ENCODE data around the gene SMYD3. TPM values are rescaled to one million over a fixed set of nuclear protein-coding genes. Genes with fewer than 3 reads are reported as not detected.

Gene SMYD3
- polyA plus RNA-seq, 12 donors: 7.7 to 11.6 (median 9.9) TPM; not detected in 2

GRCh38 chr1:246151796-246152434, 355.2 kb downstream of the SMYD3 start:
- no peak for DNase-seq

- DNase-seq: no peak
These were observed 357.5 kb downstream of the SMYD3 start for GRCh38 chr1:246149543-246149942.

GRCh38 chr1:246147524-246148461, 359.3 kb downstream of the SMYD3 start:
- no peak for DNase-seq

- DNase-seq: no peak
These were observed 360.1 kb downstream of the SMYD3 start for GRCh38 chr1:246146804-246147523.

- DNase-seq: no peak
These were observed 361.2 kb downstream of the SMYD3 start for GRCh38 chr1:246145900-246146299.

GRCh38 chr1:246144931-246145330, 362.1 kb downstream of the SMYD3 start:
- DNase-seq: no peak

GRCh38 chr1:246142320-246142893, 364.7 kb downstream of the SMYD3 start:
- no peak for DNase-seq

GRCh38 chr1:246141306-246141705, 365.8 kb downstream of the SMYD3 start:
- no peak for DNase-seq

GRCh38 chr1:246139745-246140182, 367.3 kb downstream of the SMYD3 start:
- no peak for DNase-seq

- DNase-seq: no peak
These were observed 368.3 kb downstream of the SMYD3 start for GRCh38 chr1:246138781-246139180.

GRCh38 chr1:246136477-246136876, 370.6 kb downstream of the SMYD3 start:
- DNase-seq: no peak

- DNase-seq: no peak
These were observed 372.3 kb downstream of the SMYD3 start for GRCh38 chr1:246134789-246135188.

- no peak for DNase-seq
These were observed 376.0 kb downstream of the SMYD3 start for GRCh38 chr1:246131095-246131494.

- no peak for DNase-seq
These were observed 378.5 kb downstream of the SMYD3 start for GRCh38 chr1:246128494-246129069.

- DNase-seq: no peak
These were observed 380.5 kb downstream of the SMYD3 start for GRCh38 chr1:246126580-246126979.

GRCh38 chr1:246122071-246122470, 385.0 kb downstream of the SMYD3 start:
- no peak for DNase-seq

GRCh38 chr1:246121533-246121932, 385.5 kb downstream of the SMYD3 start:
- DNase-seq: no peak

- peak; percentile 28 for DNase-seq
These were observed 389.9 kb downstream of the SMYD3 start for GRCh38 chr1:246117066-246117791.

- DNase-seq: no peak
These were observed 392.7 kb downstream of the SMYD3 start for GRCh38 chr1:246114369-246114768.

- no peak for DNase-seq
These were observed 393.5 kb downstream of the SMYD3 start for GRCh38 chr1:246113555-246114095.

- DNase-seq: no peak
These were observed 395.5 kb downstream of the SMYD3 start for GRCh38 chr1:246111570-246111969.
